B cell (primary cell): ENCODE measurements around the gene MISP3.

ENCODE experiments used
- CTCF ChIP-seq: fragments of 200-600 bp; IDR thresholded peaks from one replicate; pipeline ENCODE4 v1.8.0; 2022; ENCODE audit warnings: antibody characterized with exemption, mild to moderate bottlenecking
- EZH2 ChIP-seq: IDR thresholded peaks from 2 replicates; pipeline ENCODE4 v1.6.1; 2012; ENCODE audit warnings: borderline replicate concordance, low read depth, mild to moderate bottlenecking, moderate library complexity, low read length; ENCODE audit not compliant: insufficient read depth, poor library complexity, severe bottlenecking

GRCh38 chr19:14053032-14053431 lies 19.6 kb upstream of the MISP3 start:
- TF ChIP-seq CTCF (no peak), EZH2 (no peak)
